ENCODE data around the gene PCED1A.

The PCED1A gene, protein sequence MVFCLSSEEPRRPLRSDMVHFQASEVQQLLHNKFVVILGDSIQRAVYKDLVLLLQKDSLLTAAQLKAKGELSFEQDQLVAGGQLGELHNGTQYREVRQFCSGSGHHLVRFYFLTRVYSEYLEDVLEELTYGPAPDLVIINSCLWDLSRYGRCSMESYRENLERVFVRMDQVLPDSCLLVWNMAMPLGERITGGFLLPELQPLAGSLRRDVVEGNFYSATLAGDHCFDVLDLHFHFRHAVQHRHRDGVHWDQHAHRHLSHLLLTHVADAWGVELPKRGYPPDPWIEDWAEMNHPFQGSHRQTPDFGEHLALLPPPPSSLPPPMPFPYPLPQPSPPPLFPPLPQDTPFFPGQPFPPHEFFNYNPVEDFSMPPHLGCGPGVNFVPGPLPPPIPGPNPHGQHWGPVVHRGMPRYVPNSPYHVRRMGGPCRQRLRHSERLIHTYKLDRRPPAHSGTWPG

DNA sequence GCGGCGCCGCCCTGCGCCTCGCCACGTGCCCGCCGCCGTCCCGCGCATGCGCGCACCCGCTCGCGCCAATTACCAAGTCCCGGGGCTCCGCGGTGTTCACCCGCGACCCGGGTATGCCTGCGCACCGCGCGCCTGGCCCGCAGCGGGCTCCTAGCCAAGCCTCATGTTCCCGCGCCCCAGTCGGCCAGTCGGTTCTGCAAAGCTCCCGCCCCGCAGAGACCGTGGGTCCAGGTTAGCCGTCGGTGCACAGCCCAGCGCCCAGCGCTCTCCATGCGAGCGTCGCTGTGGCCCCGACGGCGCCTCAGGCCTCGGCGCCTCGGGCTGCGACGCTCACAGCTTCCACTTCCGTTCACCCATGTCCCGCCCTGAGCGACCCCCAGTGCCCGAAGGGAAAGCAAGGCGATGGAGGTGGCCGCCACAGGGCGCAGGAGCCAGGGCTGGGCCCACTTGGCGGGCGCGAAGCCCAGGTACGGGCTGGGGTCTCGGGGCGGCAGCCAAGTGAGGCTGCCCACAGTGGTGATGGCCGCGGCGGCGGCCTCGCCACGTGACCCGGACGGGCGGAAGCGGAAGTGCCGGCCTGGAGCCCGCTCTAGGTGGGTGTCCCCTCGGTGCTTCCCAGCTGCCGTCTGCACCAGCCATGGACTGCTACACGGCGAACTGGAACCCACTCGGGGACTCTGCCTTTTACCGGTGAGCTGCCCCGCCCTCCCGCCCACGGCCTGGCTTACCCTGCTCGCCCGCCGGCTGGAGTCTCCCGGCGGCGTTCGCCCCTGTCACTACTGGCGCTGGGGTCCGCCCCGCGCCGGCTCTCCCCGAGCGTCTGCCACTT, at the start of gene PCED1A, which contains the start of gene VPS16:
PCED1A (minus strand) TSS at position 518 of the 829 bp plus-strand sequence. CDS start 743 bp downstream, outside the sequence.
VPS16 (plus strand) TSS at position 608 of the 829 bp plus-strand sequence; CDS start at position 638, 30 bp downstream.
- intact Hi-C loops (cut with DNase I), result loop anchor here (2.0 kb wide), 1 partner anchor 32 kb away; the partner anchor contains the start of gene PTPRA
- DNase-seq, result peak; percentile 76 to 96 (median 92)

DNA sequence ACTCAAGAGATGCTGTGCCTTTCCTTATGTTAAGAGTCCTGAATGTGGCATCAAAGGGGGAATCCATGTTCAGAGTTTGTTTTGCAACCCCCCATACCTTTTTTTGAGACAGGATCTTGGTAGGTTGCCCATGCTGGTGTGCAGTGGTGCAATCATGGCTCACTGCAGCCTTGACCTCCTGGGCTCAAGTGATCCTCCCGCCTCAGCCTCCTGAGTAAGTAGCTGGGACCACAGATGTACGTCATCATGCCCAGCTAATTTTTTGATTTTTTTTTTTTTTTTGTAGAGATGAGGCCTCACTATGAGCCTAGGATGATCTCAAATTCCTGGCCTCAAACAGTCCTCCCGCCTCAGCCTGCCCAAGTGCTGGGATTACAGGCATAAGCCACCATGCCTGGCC, 49.3 kb upstream of the PCED1A start:
- intact Hi-C loops (cut with DNase I), result no loop called here
- DNase-seq, result no peak

DNA sequence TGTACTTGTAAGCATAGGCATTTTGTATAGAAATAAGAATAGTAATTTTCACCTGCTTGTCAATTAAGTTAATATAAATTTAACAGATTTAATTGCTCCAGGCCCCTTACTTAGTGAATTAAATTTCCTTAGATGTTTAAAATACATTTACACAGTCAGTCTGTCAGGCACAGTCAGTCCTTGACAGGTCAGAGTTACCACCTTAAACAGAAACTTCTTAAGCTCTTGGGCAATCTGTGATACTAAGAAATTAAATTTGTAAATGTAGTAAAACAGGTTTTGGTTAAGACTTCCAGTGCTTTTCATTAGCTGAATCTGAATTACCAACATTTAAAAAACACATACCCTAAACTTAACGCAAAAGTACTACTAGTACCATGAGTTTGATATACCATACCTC, 48.8 kb upstream of the PCED1A start:
- DNase-seq, result no peak
- intact Hi-C loops (cut with DNase I), result no loop called here

- no peak for DNase-seq
Measured at GRCh38 chr20:2888224-2888955, 47.9 kb upstream of the PCED1A start.

DNA sequence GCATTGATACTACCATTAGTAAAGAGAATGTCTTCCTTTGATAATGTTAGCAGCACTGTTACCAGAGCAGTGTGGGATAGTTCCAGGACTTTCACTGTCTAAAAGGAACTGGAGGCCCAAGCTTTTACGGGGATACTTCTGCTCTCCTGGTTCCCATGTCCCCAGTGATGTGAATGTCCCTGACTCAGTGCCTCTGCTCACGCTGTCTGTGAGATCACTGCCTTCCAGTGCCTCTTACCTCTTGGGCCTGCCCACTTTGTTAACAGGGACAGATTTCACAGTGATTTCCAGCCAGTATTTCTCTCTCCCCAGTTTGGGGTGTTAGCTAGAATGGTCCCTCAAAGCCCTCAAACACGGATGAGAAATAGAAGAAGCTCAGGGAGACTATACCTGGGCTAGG, 47.3 kb upstream of the PCED1A start:
- DNase-seq, result no peak
- intact Hi-C loops (cut with DNase I), result no loop called here

More at GRCh38 chr20:2888224-2888955, 47.9 kb upstream of the PCED1A start:
- intact Hi-C loops (cut with DNase I), result no loop called here

GRCh38 chr20:2883726-2884637, 43.5 kb upstream of the PCED1A start:
- intact Hi-C loops (cut with DNase I), result no loop called here
- DNase-seq, result no peak

DNA sequence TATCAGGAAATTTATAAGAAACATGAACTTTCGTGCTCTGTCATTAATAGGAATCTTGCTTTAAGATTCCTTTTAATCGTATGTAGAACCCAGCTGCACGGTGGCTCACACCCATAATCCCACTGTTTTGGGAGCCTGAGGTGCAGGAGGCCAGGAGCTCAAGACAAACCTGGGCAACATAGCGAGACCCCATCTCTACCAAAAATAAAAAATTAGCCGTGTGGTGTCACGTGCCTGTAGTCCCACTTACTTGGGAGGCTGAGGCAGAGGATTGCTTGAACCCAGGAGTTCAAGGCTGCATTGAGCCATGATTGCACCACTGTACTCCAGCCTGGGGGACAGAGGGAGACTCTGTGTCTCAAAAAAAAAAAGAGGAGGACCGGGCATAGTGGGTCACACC, 40.2 kb upstream of the PCED1A start:
- DNase-seq, result peak in 1 of 42 donors; percentile 18
- intact Hi-C loops (cut with DNase I), result no loop called here

GRCh38 chr20:2879146-2879545, 38.7 kb upstream of the PCED1A start:
- peak in 5 of 42 donors; percentile 5 to 55 (median 13) for DNase-seq

DNA sequence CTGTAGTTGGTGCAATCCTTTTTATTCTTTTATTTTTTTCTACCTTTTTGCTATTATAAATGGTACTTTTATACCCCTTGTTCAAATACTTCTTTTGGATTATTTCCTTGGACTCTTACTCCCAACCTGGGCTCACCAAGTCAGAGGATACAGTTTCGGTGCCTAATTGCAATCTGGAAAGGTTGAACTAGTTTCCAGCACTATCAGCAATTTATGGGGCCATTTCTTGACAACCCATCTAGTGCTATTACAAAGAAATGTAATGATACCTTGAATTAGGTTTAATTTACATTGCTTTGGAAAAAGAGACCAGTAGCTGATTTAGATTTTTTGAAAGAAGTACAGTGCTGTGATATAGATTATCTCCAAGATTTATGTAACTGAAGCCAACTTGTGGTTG, 38.1 kb upstream of the PCED1A start:
- DNase-seq, result no peak
- intact Hi-C loops (cut with DNase I), result loop anchor here (10.0 kb wide), 1 partner anchor 66 kb away; no protein-coding TSS in a partner anchor

More at GRCh38 chr20:2879146-2879545, 38.7 kb upstream of the PCED1A start:
- intact Hi-C loops (cut with DNase I), result loop anchor here (10.0 kb wide), 1 partner anchor 66 kb away; no protein-coding TSS in a partner anchor

- no peak for DNase-seq
- intact Hi-C loops (cut with DNase I), result loop anchor here (10.0 kb wide), 1 partner anchor 69 kb away; no protein-coding TSS in a partner anchor
Measured at GRCh38 chr20:2875690-2876203, 35.3 kb upstream of the PCED1A start.

DNA sequence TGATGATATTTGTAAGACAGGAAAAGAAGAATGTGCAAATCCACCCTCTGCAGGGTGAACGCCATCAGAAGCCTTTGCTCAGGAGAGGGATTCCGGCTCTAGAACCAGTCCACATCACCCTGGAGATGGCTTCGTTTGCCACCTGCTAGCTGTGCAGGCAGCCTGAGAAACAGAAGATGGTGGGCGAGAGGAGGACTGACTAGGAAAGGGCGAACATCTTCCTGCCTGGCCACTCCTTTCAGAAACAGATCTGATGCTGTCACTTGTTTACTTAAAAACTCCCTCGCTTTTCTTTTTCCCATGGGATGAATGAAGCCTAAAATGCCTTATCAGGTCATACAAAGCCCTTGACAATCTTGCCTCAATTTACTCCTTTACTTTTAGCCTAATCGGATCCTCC, 34.0 kb upstream of the PCED1A start:
- peak in 17 of 42 donors; percentile 18 to 63 (median 36) for DNase-seq
- intact Hi-C loops (cut with DNase I), result loop anchor here (5.0 to 10.0 kb wide), 2 partner anchors 70 to 173 kb away; partner anchors contain the start of gene MRPS26

- peak in 33 of 42 donors; percentile 13 to 70 (median 41) for DNase-seq
- intact Hi-C loops (cut with DNase I), result loop anchor here (2.0 to 10.0 kb wide), 3 partner anchors 33 to 174 kb away; partner anchors contain the start of genes MRPS26, PCED1A and VPS16
Measured at GRCh38 chr20:2873747-2874041, 33.2 kb upstream of the PCED1A start.

GRCh38 chr20:2873010-2873746, 32.7 kb upstream of the PCED1A start, which contains the start of gene PTPRA:
Gene PTPRA, plus strand, starts transcription at chr20:2873481. Its CDS starts 90,797 bp downstream, at chr20:2964278.
- intact Hi-C loops (cut with DNase I), result loop anchor here (2.0 to 10.0 kb wide), 3 partner anchors 32 to 174 kb away; partner anchors contain the start of genes MRPS26, PCED1A and VPS16
- peak; percentile 92 to 98 (median 96) for DNase-seq

DNA sequence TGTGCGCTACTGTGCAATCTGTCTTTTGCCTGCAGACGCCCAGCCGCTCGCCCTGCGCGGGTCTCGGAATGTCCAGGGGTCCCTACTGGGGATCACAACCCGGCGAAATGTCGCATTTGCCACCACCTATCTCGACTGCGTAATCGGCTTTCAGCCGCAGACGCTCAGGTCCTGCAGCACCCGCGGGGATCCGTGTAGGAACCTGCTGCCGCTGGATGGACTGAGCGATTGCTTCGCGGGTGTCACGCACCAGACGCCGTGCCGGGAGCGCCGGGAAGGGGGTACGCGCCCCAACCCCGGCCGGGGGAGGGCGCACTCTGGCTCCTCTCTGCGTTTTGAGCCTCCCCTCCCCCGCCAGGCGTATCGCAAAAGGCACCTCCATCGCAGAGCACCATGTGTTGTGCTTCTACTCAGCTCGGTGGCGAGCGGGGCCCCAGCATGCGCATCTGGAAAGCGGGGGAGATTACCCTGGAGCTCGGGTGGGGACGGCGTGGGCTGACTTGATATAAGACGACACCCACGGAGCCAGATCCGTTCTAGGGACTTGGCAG, 32.1 kb upstream of the PCED1A start:
- peak; percentile 69 to 96 (median 87) for DNase-seq
- intact Hi-C loops (cut with DNase I), result loop anchor here (2.0 to 10.0 kb wide), 3 partner anchors 32 to 175 kb away; partner anchors contain the start of genes MRPS26, PCED1A and VPS16

DNA sequence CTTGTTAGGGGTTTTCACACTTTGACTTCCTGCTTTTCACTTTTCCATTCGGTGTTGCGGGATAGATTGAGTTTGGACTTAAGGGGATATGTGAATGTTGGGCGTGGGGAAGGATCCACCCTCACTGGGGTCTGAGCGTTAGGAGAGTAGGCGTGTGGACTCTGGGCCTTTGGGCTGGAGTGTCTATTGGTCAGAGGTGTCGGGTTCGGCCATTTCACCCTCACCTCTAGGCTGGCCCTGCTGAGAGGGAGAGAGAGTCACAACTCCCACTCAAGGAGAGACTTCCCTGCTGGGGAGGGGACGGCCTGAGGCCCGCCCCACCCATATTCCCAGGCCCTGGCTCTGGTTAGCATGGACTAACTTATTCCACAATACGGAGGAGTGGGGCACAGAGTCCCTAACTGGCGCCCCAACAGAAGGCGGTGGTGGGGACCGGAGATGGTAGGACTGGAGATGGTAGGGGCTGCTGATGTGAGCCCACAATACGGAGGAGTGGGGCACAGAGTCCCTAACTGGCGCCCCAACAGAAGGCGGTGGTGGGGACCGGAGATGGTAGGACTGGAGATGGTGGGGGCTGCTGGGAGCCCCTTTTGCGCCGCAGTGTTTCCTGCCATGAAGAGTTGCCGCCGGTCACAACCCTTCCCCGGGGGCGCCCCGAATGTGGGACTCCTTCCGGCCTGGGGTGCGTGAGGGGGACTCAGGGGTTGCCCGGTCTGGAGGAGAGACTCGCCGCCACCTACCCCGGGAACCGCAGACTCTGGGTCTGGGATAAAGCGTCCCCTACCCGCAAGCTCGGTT, 31.4 kb upstream of the PCED1A start:
- intact Hi-C loops (cut with DNase I), result loop anchor here (2.0 to 10.0 kb wide), 3 partner anchors 31 to 175 kb away; partner anchors contain the start of genes MRPS26, PCED1A and VPS16
- DNase-seq, result peak in 5 of 42 donors; percentile 18 to 76 (median 48)
